ENCODE results near the gene UTP4. TPM values are rescaled to one million over a fixed set of nuclear protein-coding genes. Genes with fewer than 3 reads are reported as not detected.

UTP4 gene
- total RNA-seq, 1 donor, result 29.3 TPM

DNA sequence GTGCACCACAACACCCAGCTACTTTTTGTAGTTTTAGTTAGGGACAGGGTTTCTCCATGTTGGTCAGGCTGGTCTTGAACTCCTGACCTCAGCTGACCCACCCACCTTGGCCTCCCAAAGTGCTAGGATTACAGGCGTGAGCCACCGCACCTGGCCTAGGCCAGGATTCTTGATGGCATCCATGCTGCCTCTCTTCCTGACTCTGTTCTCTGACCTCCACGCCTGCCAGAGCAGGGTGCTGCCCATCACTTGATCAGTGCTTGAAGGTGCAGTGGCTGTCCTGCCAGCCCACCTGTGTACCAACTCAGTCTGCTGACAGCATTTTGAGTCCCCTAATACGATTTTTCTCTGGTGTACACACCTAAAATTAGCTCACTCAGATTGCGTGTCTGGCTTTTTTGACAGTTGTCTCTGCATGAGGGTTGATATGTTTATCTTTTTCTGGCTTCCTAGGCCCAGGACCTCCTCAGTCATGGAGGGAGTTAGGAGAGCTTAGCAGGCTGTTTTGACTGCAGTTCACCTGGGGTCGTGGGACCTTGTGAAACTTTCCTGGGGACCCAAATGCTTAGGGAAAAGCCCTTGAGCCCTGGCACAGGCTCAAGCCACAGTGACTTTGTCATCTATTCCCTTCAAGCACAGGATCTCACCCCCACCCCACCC, 21.1 kb upstream of the UTP4 start:
- no peak for TF ChIP-seq CTCF (IDR thresholded peaks at IDR 0.05; ENCODE audit: insufficient read depth, low read length)
- H3K4me3 ChIP-seq (ENCODE audit: low read depth, low read length), result no peak overlapping the region
- DNase-seq (ENCODE audit: low read depth), result no peak

DNA sequence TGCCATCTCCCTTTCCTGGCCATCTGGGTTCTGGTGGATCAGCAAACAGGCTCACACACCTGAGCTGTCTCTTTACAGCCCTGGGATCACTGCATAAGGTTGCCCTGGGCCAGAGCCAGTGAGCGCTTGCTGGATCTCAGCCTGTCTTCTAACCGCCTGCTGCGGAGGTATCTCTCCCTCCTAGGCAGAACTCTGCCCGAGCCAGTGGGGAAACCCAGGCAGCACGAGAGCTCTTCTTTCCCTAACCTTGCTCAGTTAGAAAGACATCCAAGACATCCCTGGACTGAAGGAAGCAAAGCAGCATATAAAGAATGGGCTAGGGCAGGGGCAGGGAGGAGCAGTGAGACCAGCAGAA, 20.6 kb upstream of the UTP4 start:
- H3K4me3 ChIP-seq (ENCODE audit: low read depth, low read length), result no peak overlapping the region
- no peak for DNase-seq (ENCODE audit: low read depth)
- no peak for TF ChIP-seq CTCF (IDR thresholded peaks at IDR 0.05; ENCODE audit: insufficient read depth, low read length)

DNA sequence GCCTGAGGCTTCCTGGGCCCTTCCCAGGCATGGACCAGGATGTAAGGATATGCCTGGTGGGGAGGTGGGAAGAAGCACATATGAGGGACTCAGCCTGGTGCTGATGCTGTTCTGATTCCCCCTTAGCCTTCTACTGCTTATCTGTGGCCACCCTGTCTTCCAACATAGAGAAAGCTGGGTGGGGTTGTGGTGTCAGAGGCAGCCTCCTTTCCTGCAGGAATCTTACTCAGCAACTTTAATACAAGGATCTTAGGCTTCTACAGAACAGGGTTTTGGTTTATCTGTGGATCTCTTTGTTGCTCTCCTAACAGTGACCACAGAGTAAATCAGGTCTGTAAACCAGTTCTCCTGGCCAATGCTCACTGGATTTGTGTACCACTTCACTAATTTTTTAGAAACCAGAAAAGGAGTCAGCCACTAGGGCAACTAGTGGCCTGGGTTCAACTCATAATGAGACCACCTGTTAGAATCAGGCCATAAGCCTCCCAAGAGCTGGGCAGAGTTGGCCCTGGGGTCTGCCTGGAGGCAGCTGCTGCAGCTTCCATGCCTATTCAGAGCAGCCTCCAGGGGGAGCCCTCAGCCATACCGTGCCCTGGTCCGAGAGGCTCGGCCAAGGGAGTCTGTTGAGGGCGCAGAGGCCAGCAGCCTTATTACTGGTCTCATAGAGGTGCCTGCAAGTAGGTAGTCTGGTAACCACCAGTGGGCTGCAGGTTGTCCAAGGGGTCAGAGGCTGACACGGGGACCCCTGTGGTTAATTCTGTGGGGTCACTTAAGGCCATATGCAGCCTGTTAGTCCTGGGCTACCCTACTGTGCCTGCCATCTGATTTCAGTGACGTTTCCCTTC, 19.9 kb upstream of the UTP4 start:
- TF ChIP-seq CTCF (IDR thresholded peaks at IDR 0.05; ENCODE audit: insufficient read depth, low read length), result peak; percentile 76
- DNase-seq (ENCODE audit: low read depth), result peak; percentile 35
- no peak overlapping the region for H3K4me3 ChIP-seq (ENCODE audit: low read depth, low read length)

DNA sequence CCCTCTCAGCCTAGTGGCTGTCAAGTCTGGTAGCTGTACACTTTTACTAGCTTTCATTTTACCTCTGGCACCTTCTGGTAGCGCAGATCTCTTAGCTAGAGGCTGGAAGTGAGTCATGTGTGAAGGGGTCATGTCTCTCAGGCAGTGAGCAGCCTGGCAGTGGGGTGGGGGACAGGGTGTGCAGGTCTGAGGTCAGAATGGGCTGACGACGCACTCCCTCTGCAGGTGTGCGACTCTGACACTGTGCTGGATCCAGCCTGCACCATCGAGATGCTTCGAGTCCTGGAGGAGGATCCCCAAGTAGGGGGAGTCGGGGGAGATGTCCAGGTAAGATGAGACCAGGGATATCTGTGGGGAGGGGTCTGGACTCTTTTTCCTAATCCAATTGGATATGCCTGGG, 19.2 kb upstream of the UTP4 start:
- DNase-seq (ENCODE audit: low read depth), result no peak
- no peak overlapping the region for H3K4me3 ChIP-seq (ENCODE audit: low read depth, low read length)

DNA sequence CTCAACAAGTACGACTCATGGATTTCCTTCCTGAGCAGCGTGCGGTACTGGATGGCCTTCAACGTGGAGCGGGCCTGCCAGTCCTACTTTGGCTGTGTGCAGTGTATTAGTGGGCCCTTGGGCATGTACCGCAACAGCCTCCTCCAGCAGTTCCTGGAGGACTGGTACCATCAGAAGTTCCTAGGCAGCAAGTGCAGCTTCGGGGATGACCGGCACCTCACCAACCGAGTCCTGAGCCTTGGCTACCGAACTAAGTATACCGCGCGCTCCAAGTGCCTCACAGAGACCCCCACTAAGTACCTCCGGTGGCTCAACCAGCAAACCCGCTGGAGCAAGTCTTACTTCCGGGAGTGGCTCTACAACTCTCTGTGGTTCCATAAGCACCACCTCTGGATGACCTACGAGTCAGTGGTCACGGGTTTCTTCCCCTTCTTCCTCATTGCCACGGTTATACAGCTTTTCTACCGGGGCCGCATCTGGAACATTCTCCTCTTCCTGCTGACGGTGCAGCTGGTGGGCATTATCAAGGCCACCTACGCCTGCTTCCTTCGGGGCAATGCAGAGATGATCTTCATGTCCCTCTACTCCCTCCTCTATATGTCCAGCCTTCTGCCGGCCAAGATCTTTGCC, 18.0 kb upstream of the UTP4 start:
- no peak for DNase-seq (ENCODE audit: low read depth)
- H3K4me3 ChIP-seq (ENCODE audit: low read depth, low read length), result no peak overlapping the region
- no peak for TF ChIP-seq CTCF (IDR thresholded peaks at IDR 0.05; ENCODE audit: insufficient read depth, low read length)

More for the DNA sequence above, 19.2 kb upstream of the UTP4 start:
- no peak for TF ChIP-seq CTCF (IDR thresholded peaks at IDR 0.05; ENCODE audit: insufficient read depth, low read length)

- TF ChIP-seq CTCF (IDR thresholded peaks at IDR 0.05; ENCODE audit: insufficient read depth, low read length), result no peak
- DNase-seq (ENCODE audit: low read depth), result no peak
- H3K4me3 ChIP-seq (ENCODE audit: low read depth, low read length), result no peak overlapping the region
Observed at GRCh38 chr16:69114976-69115355, 17.5 kb upstream of the UTP4 start.
